ENCODE results near the gene LRP1.

LRP1 gene

DNA sequence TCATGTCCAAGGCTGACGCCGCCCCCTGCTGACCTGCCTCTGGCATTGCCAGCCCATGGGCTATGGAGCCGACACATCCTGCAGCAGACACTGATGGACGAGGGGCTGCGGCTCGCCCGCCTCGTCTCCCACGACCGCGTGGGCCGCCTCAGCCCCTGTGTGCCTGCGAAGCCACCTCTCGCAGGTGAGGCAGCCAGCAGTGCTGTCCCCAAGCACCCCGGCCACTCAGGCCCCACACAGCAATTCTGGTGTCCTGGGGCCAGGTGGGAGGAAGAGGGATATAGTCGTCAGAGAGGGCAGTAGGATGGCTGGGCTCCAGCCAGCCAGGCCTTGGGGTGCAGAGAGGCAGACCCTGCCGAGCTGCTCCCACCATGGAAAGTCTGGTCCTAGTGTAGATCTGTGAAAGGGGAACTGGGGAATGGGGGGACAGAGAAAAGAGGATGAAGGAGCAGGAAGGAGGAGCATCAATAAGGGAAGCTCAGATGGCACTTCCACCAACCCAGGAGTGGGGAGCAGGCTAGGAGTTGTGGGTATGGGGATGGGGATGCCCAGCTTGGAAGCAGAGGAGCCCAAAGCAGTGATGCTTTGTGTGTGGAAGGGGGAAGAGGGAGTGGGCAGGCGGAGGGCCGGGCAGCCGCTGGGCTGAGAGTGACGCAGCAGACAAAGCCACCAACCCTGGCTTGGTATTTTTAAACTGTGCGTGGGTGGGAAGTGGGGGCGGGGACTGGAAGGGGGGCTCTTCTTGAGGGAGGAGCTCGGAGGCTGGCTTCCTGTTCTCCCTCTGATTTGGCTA, 34.7 kb upstream of the LRP1 start:
- in situ Hi-C loops (cut with MboI; ENCODE audit: low sequenced_read_pairs) = no loop called here

DNA sequence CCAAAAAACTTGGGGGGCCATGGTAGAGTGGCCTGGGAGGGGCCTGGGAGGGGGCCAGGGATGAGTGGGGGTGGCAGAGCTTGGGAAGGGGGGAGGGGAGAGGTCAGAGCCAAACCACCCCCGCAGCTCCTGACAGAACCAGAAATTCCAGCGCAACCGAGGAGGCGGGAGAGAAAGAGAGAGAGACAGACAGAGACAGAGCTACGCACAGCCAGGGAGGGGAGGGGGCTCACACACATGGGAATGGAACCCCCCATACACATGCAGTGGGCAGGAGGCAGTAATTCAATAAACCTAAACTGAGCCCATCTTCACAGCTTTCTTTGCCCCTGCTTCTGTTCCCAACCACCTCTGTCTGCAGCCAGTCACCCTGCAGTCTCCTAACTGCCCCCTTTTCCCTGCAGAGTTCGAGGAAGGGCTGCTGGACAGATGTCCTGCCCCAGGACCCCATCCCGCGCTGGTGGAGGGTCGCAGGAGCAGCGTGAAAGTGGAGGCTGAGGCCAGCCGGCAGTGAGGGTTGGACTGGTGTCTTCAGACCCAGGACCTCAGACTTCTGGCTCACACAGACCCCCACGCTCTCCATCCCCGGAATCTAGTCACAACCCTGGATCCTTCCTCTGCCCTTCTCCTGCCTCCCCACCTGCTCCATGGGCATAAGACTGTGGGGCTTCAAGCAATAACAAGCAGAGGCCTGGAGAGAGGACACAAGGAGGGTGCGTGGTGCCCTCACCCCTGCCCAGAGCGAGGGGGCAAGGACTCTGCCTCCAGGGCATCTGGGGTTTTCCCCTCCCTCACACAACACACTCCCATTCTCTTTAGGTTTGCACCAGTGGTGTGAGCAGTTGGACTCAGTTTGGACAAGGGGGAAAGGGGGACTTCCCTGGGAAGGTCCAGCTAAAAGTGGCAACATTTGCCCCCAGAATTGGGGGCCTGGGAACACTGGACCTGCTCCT, 33.8 kb upstream of the LRP1 start:
- in situ Hi-C loops (cut with MboI; ENCODE audit: low sequenced_read_pairs) = no loop called here

DNA sequence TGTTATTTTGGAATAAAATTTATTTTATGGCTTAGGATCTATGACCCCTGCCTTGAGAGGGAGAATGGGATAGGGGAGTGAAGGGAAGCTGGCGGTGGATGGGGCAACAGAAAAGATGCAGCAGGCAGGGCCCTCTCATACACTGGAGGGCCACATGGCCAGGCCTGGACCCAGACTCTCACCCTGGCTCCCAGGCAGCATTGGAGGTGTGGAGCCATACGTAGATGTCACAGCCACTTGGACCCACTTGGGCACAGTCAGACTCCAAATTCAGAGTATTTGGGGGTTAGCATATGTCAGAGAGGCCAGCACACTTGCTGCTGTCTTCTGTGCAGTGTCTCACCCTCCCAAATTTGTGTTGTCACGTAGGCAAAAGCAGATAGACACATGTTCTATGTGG, 32.8 kb upstream of the LRP1 start:
- in situ Hi-C loops (cut with MboI; ENCODE audit: low sequenced_read_pairs) = no loop called here

DNA sequence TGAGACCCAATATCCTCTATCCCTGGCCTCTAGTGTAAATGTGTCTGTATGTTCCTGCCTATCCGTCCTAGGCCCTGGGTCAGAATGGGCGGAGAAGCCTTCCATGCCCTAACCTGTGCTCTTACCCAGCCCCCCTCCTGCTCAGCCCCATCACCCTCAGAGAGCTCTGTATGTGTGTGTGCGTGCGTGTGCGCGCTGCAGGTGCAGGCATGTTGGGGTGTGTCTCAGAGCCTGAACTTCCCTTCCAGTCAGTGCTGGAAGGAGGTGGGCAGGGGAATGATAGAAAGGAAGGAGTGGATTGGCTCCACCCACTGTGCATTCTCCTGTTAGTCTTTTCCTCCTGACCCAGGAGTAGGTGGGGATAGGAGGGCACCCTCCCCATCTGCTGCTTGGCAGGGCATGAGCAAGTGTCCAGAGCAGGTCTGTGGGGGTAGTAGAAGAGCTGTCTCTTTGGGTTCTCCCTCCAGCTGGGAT, 32.1 kb upstream of the LRP1 start:
- in situ Hi-C loops (cut with MboI; ENCODE audit: low sequenced_read_pairs) = no loop called here

DNA sequence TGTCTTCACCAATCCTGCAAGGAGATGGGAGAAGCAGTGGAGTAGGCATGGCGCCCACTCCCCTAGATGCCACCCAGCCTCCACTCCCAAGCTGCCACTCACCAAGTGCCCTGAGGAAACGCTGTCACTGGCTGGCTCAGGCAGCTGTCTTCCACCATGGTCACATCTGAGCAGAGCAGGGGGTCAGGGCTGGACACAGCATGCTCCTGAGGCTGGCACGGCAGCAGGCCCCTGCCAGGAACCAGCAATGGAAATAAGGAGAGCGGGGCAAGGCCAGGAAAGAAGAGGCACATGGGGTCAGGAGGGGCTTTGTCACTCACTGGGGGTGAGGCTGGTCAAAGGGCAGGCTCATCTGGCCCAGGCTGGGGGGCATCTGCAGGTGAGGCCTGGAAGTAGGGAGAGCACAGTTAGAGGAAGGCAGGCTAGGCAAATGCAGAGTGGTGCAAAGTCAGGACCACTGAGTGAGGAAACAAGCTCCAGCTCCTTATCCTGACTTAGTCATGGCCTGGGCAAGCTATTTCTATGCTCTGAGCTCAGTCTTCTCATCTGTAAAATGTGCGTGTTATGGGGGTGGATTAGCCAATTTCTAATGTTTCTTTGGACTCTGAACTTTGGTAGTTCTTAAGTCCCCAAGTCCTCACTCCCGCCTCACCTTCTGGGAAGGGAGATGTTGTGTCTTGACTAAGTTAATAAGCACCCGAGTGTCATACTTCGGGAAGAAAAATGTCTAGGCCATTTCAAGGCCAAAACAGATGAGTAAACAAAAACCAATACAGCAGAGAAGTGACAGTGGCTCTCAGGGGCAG, 31.3 kb upstream of the LRP1 start:
- in situ Hi-C loops (cut with MboI; ENCODE audit: low sequenced_read_pairs) = no loop called here

DNA sequence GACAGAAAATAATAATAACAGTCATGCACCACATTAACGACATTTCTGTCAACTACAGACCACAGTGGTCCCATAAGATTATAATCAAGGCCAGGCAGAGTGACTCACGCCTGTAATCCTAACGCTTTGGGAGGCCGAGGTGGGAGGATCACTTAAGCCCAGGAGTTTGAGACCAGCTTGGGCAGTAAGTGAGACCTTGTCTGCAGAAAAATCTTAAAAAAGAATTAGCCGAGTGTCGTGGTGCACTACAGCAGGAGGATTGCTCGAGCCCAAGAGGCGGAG, 30.8 kb upstream of the LRP1 start:
- in situ Hi-C loops (cut with MboI; ENCODE audit: low sequenced_read_pairs) = no loop called here

DNA sequence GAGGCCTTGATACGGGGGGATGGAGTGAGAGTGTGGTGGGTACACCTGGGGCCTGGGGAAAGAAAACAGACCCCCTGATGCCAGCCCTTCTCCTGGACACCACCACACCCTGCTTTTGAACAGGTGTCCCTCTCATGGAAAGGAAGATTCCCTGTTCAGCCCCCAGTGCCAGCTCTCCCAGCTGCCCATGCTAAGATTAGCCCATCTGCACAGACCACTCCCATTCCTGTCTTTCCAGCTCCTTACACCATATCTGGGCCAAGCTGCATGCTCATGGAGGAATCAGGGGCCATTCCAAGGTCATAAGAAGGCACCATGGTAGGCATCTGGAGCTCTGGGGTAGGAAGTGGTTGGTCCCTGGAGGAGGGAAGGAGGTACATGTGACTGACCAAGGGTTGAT, 29.7 kb upstream of the LRP1 start:
- in situ Hi-C loops (cut with MboI; ENCODE audit: low sequenced_read_pairs) = no loop called here

DNA sequence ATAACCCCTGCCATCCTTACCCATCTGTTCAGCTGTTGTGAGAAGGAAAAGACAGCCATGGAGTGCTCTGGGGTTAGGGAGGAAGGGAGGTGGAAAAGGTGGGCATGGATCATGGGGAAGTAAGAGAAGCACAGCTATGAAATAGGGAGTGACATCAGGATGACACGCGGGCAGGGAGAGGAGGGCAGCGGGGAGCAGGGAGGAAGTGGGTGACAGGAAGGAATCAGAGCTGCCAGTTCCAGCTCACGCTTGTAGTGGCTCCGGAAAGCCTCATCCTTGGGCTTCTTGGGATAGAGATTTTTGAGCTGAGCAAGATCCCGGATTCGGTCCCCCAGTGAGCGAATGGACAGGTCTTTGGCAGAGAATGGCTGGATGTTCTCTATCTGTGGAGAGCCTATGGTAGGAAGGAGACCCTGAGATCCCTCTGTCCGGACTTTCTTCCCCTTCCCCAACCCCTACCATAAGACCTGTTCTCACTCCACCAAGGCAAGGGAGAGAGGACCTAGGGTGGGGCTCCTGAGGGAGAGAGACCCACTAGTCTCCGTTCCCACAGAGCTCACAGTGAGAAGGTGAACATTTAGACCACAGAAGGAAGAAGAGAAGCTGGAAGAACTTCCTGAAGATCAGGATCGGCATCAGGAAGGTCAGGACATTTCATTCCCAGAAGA, 29.1 kb upstream of the LRP1 start:
- in situ Hi-C loops (cut with MboI; ENCODE audit: low sequenced_read_pairs) = no loop called here

DNA sequence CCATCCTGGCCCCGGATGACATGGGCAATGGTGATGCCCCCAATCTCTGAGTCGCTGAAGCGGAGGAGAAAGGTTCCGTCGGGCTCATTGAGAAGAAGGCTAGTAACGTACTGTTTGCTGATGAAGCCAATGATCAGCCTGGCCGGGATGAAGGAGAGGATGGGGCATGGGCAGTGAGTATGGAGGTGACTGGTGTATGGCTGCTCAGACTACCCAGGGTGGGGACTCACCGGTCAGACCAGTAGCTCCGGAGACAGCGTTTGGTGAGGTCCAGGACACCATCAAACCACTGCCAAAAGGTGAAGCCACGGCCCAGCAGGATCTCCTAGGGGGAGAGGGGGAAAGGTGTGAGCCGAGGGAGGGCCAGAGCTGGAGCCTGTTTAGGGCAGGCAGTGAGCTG, 28.5 kb upstream of the LRP1 start:
- in situ Hi-C loops (cut with MboI; ENCODE audit: low sequenced_read_pairs) = no loop called here

DNA sequence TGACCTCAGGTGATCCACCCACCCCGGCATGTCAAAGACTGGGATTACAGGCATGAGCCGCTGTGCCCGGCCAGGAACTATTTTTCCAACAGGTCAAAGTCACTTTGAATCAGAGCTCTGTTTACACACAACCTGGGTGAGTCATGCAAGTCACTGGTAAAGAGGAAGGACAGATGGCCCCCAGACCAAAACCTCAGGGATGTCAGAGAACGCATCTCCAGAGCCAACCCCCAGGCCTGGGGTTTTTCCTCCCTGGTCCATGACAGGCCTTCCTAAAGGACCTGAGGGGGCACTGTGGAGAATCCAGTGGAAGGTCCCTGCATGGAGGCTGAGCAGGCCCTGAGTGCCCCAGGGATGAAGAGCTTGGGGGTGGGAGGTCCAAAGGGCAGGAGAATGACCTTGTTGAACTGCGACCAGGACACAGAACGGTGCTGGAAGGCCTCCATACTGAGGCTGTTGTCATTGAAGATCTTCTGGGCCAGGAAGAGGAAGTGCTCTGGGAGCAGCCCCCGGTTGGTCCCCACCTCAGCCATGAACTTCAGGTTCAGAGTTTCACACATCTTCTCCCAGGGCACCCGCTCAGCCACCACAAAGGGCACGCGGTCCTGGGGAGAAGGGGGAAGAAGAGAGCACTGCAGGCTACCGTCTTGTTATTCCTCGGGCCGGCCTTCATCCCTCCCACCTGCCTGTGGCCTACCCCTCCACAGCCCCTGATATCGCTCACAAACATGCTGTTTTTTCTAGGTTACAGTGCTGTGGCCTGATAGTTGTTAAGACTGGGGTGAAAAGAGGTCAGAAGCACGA, 26.2 kb upstream of the LRP1 start:
- in situ Hi-C loops (cut with MboI; ENCODE audit: low sequenced_read_pairs) = no loop called here

DNA sequence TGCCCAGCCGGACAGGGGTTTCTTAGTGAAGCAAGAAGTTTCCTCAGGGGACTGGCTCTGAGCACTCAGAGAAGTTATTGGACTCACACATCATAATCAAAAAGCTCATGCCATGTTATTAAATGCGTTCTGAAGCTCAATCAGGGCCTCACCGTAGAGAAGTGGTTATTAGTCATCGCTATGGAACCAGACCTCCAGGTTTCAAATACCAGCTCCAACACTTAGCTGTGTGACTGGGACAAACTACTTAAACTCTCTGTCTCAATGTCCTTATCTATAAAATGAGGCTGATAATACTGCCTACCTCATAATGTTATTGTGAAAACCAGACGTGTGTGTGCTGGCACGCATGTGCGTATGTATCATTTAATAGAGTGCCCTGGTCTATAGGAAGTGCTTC, 24.4 kb upstream of the LRP1 start:
- in situ Hi-C loops (cut with MboI; ENCODE audit: low sequenced_read_pairs) = no loop called here

DNA sequence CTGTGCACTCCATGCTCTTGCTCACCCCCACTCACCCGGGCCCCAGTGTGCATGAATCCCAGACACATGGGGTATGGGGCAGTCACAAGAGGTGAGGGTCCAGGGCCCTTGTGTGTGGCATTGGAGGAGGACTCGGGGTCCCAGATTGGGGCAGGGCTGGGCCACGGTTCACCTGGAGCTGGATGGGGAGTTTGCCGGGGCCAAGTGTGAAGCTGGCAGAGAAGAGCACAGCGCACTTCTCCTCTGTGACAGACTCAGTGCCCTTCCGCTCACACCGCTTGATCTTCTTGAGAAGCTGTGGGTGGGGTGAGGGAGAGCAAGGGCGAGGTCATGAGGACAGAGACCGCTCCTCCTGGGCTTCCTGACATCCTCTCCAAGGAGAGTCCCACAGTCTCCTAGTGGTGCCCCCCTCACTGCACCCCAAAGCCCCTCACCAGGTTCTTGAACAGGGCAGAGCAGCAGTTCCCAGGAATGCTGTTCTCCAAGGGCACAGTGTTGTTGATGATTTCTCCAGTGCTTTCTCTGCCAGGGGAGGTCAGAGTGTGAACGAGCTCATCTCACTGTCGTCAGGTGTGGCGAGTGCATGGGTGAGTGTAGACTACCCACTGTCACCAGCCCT, 23.9 kb upstream of the LRP1 start:
- in situ Hi-C loops (cut with MboI; ENCODE audit: low sequenced_read_pairs) = no loop called here

DNA sequence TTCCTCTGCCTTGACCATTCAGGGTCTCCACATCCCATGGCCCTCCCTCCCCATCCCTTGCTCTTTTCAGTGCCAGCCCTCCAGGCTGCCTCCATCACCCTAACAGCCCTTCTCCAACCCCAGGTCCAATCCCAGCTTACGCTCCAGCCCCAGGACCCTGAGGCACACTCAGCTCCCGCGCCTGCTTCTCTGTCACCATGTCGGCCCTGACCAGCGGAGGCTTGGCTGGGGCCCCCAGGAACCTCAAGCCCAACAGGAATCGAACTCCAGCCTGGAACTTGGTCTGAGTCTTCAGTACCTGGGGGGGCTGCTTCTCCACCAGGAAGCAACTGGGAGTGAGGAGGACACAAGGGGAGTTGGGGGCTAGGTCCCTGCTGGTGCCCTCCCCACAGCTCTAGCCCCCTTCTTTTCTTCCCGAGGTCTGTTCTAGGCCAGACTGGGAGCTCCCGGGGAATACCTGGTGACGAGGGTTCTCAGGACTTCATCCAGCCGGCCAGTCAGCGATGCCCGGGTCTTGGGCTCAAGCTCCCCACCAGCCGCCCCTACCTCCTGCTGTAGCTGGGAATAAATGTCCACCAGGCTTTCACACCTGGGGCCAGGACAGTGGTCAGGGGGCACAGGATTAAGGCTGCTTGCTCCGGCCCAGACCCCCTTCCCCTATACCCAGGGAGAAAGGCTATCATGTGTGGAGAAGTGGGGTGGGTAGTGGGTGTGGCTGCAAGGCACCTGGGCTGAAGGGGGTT, 23.1 kb upstream of the LRP1 start:
- in situ Hi-C loops (cut with MboI; ENCODE audit: low sequenced_read_pairs) = no loop called here

DNA sequence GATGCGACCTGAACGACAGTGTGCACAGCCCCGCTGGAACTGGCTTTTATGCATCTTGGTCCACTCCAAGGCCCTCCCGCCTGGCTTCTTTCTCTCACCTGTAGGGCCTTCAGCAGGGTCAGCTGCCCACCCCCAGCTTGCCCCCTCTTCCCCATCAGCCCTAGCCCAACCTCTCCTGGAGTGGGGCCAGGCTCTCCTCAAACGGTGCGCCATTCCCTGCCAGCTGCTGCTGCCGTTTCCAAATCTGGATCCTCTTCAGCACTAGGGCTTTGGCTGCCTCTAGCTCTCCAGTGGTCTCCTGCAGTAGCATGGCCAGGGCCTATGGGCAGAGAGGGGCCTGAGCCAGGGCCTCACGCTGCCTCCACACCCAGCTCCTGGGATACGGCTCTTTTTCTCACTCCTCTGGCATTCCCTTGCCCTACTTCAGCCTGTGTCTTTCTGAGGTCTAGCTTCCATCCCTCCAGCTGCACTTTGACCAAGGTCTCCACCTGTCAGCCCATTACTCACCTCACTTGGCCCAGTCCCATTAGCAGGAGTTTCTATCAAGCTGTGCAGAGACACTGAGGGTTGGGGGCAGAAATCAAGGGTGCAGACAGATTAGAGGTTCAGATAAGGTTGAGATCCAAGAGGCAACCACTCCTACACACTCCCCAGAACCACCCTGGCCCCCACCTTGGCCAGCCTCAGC, 22.1 kb upstream of the LRP1 start:
- in situ Hi-C loops (cut with MboI; ENCODE audit: low sequenced_read_pairs) = no loop called here

DNA sequence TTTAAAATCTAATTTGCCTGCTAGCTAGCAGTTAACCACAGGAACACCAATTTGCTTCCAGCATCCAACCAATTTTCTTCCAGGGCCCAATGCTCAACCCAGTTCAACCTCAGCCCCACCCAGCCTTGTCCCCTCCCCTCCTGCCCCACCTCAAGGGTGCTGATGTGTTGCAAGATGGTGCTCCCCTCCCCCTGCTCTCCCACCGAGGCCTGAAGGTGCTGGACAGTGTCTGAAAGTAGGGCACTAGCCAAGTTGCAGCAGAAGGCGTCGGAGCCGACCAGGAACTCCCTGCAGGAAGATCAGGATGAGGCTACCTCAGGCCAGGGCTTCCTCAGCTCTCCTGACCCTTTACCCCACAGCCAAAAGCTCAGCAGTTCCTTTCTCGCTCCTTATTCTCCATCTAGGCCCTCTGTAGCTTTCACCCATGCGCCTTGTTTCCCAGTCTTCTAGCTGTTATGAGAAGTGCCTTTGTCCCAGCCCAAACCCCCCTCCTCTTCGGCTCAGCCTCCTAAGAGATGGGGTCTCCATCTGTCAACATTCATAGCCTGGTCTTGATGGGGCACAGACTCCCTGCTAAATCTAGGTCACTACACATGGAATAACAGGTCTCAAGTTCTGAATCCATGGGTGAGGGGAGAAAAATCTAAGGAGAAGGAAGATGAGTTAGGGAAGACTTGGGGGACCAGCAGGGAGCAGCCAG, 20.7 kb upstream of the LRP1 start:
- in situ Hi-C loops (cut with MboI; ENCODE audit: low sequenced_read_pairs) = no loop called here

DNA sequence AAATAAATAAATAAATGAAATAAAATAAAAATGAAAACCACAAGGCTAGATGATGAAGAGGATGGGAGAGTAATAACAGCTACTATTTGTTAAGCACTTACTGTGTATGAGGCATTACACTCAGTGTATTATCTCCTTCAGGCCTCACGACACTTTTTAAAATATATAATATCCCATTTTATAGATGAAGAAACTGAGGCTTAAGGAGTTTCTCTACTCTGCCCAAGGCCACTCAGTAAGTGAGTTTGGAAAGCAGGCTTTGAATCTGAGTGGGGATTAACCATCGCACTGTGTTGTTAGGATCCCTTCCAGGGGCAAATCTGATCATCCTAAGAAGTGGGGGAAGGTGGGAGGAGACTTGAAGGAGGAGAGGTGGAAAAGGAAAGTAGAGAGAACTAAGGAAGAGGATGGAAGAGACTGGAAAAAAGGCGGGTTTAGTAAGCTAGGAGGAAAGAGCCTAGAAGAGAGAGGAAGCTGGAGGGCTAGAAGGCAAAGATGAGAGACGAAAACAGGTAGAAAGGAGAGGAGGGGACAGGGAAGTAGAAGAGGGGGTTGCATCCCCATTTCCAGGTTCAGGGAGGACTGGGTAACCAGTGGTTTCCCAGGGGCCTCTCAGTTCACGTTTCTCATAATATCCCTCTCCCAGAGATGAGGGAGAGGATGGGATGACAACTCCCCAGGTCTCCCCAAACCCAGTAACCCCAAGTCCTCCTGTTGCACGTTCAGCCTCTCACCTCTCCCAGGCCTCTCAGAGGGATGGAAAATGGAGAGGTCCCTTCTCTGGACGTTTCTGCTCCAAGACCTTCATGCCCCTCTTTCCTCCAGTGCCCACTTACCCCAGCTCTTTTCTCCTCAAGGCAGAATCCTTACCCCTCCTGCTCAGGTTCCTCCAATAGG, 18.8 kb upstream of the LRP1 start:
- in situ Hi-C loops (cut with MboI; ENCODE audit: low sequenced_read_pairs) = no loop called here

All from hTERT RPE-1 (cell line).